ENCODE data around the gene RNF32.
"Not testable (repeated sequence)": the region's sequence is repeated elsewhere in the genome, so short reads cannot be mapped to it uniquely, and the experiment has no call there.

Gene RNF32

DNA sequence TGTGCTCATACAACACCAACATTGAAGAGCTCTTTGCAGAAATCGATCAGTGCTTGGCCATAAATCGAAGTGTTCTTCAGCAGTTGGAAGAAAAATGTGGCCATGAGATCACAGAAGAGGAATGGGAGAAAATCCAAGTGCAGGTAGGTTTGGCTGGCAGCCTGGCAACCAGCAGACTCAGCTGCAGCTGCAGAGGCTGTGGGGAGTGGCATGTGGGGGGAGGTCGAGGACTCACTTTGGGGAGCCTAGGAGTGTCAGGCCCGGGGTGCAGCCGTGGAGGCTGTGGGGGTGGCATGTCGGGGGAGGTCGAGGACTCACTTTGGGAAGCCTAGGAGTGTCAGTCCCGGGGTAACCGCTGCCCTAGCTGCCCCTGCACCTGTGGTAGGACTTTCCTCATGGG is 35.1 kb downstream of the RNF32 start:
- no peak for DNase-seq (ENCODE audit: low read depth in 2 of 2)

DNA sequence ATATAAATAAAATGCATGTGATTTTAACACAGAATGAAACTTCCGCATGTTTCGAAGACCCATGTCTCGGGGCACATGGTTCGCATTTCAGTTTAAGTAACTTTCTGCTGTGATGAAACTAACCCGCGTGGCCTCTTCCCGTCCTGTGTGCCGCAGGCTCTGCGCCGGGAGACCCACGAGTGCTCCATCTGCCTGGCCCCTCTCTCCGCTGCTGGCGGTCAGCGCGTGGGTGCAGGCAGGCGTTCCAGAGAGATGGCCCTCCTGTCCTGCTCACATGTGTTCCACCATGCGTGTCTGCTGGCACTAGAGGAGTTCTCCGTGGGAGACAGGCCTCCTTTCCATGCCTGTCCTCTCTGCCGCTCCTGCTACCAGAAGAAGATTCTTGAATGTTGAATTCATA is 35.7 kb downstream of the RNF32 start:
- no peak for DNase-seq (ENCODE audit: low read depth in 2 of 2)

- DNase-seq (ENCODE audit: low read depth in 2 of 2) = no peak
These were observed 36.9 kb downstream of the RNF32 start for GRCh38 chr7:156677374-156678054.

DNA sequence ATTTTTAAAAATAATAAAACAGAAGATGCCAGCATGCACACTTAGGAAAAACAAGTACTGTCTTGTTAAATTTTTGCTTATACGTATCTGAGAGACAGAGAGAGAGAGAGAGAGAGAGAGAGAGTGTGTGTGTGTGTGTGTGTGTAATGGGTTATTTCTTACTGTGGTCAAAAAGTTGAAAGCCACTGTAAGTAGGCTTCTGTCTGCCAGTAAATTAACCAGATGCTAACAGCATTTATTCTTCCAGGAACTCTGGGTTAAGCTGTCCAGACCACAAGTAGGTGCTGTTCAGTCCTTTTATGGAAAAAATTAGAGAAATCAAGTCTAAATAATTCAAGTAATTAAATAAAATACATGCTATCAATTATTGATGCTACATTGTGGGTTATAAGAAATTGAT is 39.7 kb downstream of the RNF32 start:
- DNase-seq (ENCODE audit: low read depth in 2 of 2) = no peak

GRCh38 chr7:156682928-156683327 is 42.4 kb downstream of the RNF32 start:
- DNase-seq (ENCODE audit: low read depth in 2 of 2) = no peak

- no peak for DNase-seq (ENCODE audit: low read depth in 2 of 2)
These were observed 43.7 kb downstream of the RNF32 start for GRCh38 chr7:156684251-156684650.

DNA sequence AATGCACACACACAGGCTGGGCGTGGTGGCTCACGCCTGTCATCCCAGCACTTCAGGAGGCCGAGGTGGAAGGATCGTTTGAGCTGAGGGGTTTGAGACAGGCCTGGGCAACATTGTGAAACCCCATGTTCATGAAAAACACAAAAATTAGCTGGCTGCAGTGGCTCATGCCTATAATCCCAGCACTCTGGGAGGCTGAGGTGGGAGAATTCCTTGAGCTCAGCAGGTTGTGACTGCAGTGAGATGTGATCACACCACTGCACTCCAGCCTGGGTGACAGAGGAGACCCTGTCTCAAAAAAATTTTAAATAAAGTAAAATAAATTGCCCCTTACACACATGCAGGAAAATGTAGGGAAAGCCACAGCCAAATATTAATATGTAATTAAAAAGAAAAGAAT is 44.1 kb downstream of the RNF32 start:
- DNase-seq (ENCODE audit: low read depth in 2 of 2) = no peak

- DNase-seq (ENCODE audit: low read depth in 2 of 2) = no peak
These were observed 51.2 kb downstream of the RNF32 start for GRCh38 chr7:156691764-156692163.

- DNase-seq (ENCODE audit: low read depth in 2 of 2) = no peak
These were observed 52.3 kb downstream of the RNF32 start for GRCh38 chr7:156692849-156693248.

GRCh38 chr7:156693627-156694026 is 53.1 kb downstream of the RNF32 start:
- no peak for DNase-seq (ENCODE audit: low read depth in 2 of 2)

DNA sequence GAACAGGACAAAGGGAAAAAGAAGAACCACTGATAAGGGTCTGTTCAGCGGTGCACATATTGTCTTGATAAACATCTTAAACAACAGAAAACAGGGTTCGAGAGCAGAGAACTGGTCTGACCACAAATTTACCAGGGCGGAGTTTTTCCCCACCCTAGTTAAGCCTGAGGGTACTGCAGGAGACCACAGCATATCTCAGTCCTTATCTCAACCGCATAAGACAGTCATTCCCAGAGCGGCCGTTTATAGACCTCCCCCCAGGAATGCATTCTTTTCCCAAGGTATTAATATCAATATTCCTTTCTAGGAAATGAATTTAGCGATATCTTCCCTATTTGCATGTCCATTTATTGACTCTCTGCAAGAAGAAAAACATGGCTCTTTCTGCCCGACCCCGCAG is 56.7 kb downstream of the RNF32 start:
- DNase-seq (ENCODE audit: low read depth in 2 of 2) = not testable (repeated sequence)

- DNase-seq (ENCODE audit: low read depth in 2 of 2) = not testable (repeated sequence)
These were observed 57.9 kb downstream of the RNF32 start for GRCh38 chr7:156698512-156698911.

DNA sequence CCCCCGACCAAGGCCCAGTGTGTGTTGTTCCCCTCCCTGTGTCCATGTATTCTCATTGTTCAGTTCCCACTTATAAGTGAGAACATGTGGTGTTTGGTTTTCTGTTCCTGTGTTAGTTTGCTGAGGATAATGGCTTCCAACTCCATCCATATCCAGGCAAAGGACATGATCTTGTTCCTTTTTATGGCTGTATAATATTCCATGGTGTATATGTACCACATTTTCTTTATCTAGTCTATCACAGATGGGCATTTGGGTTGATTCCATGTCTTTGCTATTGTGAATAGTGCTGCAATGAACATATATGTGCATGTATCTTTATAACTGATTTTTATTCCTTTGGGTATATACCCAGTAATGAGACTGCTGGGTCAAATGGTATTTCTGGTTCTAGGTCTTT is 61.2 kb downstream of the RNF32 start:
- not testable (repeated sequence) for DNase-seq (ENCODE audit: low read depth in 2 of 2)

GRCh38 chr7:156702399-156702798 is 61.8 kb downstream of the RNF32 start:
- DNase-seq (ENCODE audit: low read depth in 2 of 2) = no peak

GRCh38 chr7:156703209-156703608 is 62.6 kb downstream of the RNF32 start:
- DNase-seq (ENCODE audit: low read depth in 2 of 2) = no peak

GRCh38 chr7:156703773-156704482 is 63.4 kb downstream of the RNF32 start:
- DNase-seq (ENCODE audit: low read depth in 2 of 2) = no peak

GRCh38 chr7:156722043-156722826 is 81.7 kb downstream of the RNF32 start:
- DNase-seq (ENCODE audit: low read depth in 2 of 2) = no peak

DNA sequence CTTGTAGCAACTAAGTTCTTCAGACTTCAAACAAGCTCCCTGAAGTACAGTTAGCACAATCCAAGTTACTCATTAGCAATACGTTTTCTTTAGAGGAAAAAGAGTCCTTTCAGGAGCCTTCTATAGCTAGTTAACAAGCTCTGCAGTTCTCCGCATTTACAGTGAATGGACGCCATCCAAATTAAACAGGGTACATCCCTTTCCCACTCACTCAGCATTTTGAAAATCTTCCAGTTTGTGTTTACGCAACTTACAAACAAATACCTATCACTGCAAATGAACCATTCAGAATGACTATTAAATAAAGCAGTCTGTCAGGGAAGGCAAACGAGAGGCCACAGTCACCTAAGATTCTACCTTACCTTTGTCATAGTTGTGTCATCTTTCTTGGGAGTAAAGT is 84.5 kb downstream of the RNF32 start:
- DNase-seq (ENCODE audit: low read depth in 2 of 2) = no peak

GRCh38 chr7:156725936-156726335 is 85.4 kb downstream of the RNF32 start:
- no peak for DNase-seq (ENCODE audit: low read depth in 2 of 2)
